Breast epithelium (tissue), 3 donors: Measurements from ENCODE around the gene CLMP.

Experiments
- CTCF ChIP-seq, 3 donors: fragments of 450-650 bp; IDR thresholded peaks; one replicate each; pipeline ENCODE4 v1.5.1; 2016 to 2017; ENCODE audit warnings: antibody characterized with exemption in 3 of 3, mild to moderate bottlenecking in 3 of 3, moderate library complexity in 3 of 3
- POLR2A ChIP-seq: fragments of 450-650 bp; IDR thresholded peaks from one replicate; pipeline ENCODE4 v1.6.1; 2016; ENCODE audit warnings: antibody characterized with exemption, mild to moderate bottlenecking, moderate library complexity

- no peak for TF ChIP-seq POLR2A
- TF ChIP-seq CTCF (IDR thresholded peaks at IDR 0.05): no peak
These were observed 161.2 kb downstream of the CLMP start for GRCh38 chr11:123033895-123034294.
